Esophagus squamous epithelium (tissue), 4 donors: Measurements from ENCODE around the gene DIS3L2.
"Not testable (repeated sequence)": the region's sequence is repeated elsewhere in the genome, so short reads cannot be mapped to it uniquely, and the experiment has no call there.

Experiments used
- POLR2A ChIP-seq, 4 donors: fragments of 450-650 bp; IDR thresholded peaks; one replicate each; pipeline ENCODE4 v1.6.1; 2017; ENCODE audit warnings: antibody characterized with exemption in 4 of 4, mild to moderate bottlenecking in 4 of 4, moderate library complexity in 3 of 4
- TF ChIP-seq, protein P1 (sequence below), 6 experiments: fragments of 450-650 bp in 4 of 6; fragments of 200-600 bp in 2 of 6; sonication (generic) in 2 of 6; IDR thresholded peaks; one replicate each; pipeline ENCODE4 v1.5.1; 2016 to 2019; ENCODE audit warnings: antibody characterized with exemption in 6 of 6, mild to moderate bottlenecking in 4 of 6, moderate library complexity in 4 of 6

- TF ChIP-seq, protein P1, sequence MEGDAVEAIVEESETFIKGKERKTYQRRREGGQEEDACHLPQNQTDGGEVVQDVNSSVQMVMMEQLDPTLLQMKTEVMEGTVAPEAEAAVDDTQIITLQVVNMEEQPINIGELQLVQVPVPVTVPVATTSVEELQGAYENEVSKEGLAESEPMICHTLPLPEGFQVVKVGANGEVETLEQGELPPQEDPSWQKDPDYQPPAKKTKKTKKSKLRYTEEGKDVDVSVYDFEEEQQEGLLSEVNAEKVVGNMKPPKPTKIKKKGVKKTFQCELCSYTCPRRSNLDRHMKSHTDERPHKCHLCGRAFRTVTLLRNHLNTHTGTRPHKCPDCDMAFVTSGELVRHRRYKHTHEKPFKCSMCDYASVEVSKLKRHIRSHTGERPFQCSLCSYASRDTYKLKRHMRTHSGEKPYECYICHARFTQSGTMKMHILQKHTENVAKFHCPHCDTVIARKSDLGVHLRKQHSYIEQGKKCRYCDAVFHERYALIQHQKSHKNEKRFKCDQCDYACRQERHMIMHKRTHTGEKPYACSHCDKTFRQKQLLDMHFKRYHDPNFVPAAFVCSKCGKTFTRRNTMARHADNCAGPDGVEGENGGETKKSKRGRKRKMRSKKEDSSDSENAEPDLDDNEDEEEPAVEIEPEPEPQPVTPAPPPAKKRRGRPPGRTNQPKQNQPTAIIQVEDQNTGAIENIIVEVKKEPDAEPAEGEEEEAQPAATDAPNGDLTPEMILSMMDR (IDR thresholded peaks at IDR 0.05), result not testable (repeated sequence)
- TF ChIP-seq POLR2A (IDR thresholded peaks at IDR 0.05), result not testable (repeated sequence)
Measured at GRCh38 chr2:232331061-232331460, 369.5 kb downstream of the DIS3L2 start.
